Measurements from ENCODE around the gene COMT. TPM values are rescaled to one million over a fixed set of nuclear protein-coding genes. Genes with fewer than 3 reads are reported as not detected.

Gene COMT
- total RNA-seq, 2 experiments from 2014 or later, result 92.8 to 97.1 TPM

DNA sequence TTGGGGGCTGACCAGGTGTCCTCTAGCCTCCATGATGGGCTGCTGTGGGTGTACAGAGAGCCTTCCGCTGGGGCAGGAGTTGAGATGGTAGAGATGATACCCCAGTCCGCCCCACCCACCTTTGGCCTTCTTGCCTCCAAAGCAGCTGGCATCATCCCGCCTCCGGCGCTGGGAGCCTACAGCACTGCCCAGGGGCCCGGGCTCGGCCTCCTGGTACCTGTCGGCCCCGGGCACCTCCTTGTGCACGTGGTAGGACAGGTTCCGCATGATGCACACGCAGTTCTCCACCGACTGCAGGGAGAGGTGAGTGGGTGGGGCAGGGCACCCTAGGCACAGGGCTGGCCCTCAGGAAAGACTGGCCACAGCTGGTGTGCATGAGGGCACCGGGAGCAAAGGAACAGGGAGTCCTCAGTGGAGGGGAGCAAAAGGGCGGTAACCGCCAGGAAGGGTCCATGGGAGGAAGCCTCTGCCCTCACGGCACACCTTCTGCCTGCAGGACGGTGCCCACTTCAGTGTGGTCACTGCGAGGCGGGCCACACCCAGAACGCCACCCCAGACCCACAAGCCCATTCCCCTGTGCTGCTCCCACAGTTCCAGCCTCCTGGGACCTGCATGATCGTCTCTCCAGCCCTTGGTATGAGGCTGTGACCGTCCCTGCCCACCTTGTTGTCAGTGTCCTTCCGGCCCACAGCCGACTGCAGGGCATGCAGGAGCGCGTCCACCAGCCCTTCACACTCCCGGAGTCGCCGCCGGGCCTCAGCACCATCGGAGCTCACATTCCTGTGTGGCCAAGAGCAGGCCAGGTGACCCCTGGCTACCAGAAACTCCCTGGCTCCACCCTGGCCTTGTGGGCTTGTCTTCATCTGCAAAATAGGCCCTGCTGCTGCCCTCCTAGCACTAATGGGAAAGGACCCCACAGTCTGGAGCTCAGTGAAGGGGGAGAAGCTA lies 36.0 kb downstream of the COMT start:
- Mint-ChIP-seq H3K4me3 (no peak overlapping the region), H3K9me3 (ENCODE audit: insufficient read depth) (no peaks in the 10 kb centered on the region), H3K36me3 (ENCODE audit: low read depth) (no peaks in the 10 kb centered on the region), H3K4me1 (ENCODE audit: low read depth) (peaks cover 14% of the 10 kb centered on the region), H3K27me3 (ENCODE audit: low read depth) (no peaks in the 10 kb centered on the region), H3K27ac (no peak overlapping the region)
- DNase-seq (no peak), ATAC-seq (no peak)
- CTCF ChIA-PET, result no interaction called here
- POLR2A ChIA-PET, result no interaction called here

DNA sequence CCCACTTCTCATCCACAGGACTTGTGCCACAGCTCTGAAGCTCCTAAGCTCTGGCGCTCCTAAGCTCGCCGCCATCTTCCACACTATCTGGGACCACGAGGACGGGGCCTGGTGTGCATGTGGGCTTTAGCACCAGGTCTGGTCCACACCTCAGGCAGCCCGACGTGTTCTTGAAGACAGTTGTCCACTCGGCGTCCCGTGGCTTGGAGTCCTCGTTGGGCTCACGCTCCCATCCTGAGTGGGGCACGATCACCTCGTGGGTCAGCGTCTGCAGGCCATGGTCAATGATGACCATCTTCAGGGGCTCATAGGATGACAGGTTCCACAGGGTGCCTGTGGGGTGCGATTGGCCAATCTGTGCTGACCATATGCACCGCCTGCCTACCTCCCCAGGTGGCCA lies 37.2 kb downstream of the COMT start:
- H3K36me3 Mint-ChIP-seq (ENCODE audit: low read depth), result no peaks in the 10 kb centered on the region
- no peaks in the 10 kb centered on the region for H3K9me3 Mint-ChIP-seq (ENCODE audit: insufficient read depth)
- peaks cover 14% of the 10 kb centered on the region for H3K4me1 Mint-ChIP-seq (ENCODE audit: low read depth)
- ATAC-seq (no peak), DNase-seq (no peak)
- CTCF ChIA-PET, result no interaction called here
- no peak overlapping the region for H3K4me3 Mint-ChIP-seq
- H3K27me3 Mint-ChIP-seq (ENCODE audit: low read depth), result no peaks in the 10 kb centered on the region
- POLR2A ChIA-PET, result no interaction called here
- no peak overlapping the region for H3K27ac Mint-ChIP-seq

- POLR2A ChIA-PET, result no interaction called here
- ATAC-seq, result no peak
- no peaks in the 10 kb centered on the region for H3K27me3 Mint-ChIP-seq (ENCODE audit: low read depth)
These were observed 38.3 kb downstream of the COMT start for GRCh38 chr22:19979712-19980493.

DNA sequence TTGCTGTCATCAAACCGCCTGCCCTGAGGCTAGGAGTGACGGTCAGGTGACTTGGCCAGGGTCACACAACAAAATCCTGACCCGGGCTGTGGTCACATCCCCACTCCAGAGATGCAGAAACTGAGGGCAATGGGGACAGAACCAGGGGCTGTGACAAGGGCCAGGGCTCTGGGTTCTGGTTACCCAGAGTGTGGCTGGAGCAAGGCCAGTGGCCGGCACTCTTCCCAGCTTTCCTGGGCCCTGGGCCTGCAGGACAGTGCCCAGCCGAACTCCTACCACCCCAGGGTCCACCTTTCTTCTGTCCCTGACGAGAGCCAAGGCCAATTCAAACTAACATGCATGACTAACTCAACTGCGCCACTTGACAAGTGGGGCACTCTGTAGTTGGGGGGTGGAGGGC lies 39.2 kb downstream of the COMT start:
- Mint-ChIP-seq H3K36me3 (ENCODE audit: low read depth) (no peaks in the 10 kb centered on the region), H3K27ac (no peak overlapping the region), H3K9me3 (ENCODE audit: insufficient read depth) (no peaks in the 10 kb centered on the region), H3K4me1 (ENCODE audit: low read depth) (no peaks in the 10 kb centered on the region), H3K4me3 (no peak overlapping the region), H3K27me3 (ENCODE audit: low read depth) (no peaks in the 10 kb centered on the region)
- no peak for ATAC-seq
- ChIA-PET POLR2A (no interaction called here), CTCF (interaction anchor here (1.6 kb wide), 1 partner anchor 10 kb away, joined by 5 read pairs; no protein-coding TSS in a partner anchor)
- no peak for DNase-seq

More at GRCh38 chr22:19979712-19980493, 38.3 kb downstream of the COMT start:
- no peak for DNase-seq
- CTCF ChIA-PET, result interaction anchor here (1.6 kb wide), 1 partner anchor 9 kb away, joined by 5 read pairs; no protein-coding TSS in a partner anchor
- Mint-ChIP-seq H3K36me3 (ENCODE audit: low read depth) (no peaks in the 10 kb centered on the region), H3K9me3 (ENCODE audit: insufficient read depth) (no peaks in the 10 kb centered on the region), H3K27ac (no peak overlapping the region), H3K4me1 (ENCODE audit: low read depth) (peaks cover 6% of the 10 kb centered on the region), H3K4me3 (no peak overlapping the region)

- H3K4me1 Mint-ChIP-seq (ENCODE audit: low read depth), result peaks cover 1% of the 10 kb centered on the region
- no peaks in the 10 kb centered on the region for H3K9me3 Mint-ChIP-seq (ENCODE audit: insufficient read depth)
- no peaks in the 10 kb centered on the region for H3K36me3 Mint-ChIP-seq (ENCODE audit: low read depth)
- H3K4me3 Mint-ChIP-seq, result no peak overlapping the region
- ATAC-seq, result no peak
- ChIA-PET POLR2A (no interaction called here), CTCF (interaction anchor here (0.7 to 1.6 kb wide), 2 partner anchors 10 to 32 kb away, joined by 3 to 5 read pairs; no protein-coding TSS in a partner anchor)
- H3K27me3 Mint-ChIP-seq (ENCODE audit: low read depth), result no peaks in the 10 kb centered on the region
- H3K27ac Mint-ChIP-seq, result no peak overlapping the region
- no peak for DNase-seq
These were observed 39.8 kb downstream of the COMT start for GRCh38 chr22:19981171-19981960.

DNA sequence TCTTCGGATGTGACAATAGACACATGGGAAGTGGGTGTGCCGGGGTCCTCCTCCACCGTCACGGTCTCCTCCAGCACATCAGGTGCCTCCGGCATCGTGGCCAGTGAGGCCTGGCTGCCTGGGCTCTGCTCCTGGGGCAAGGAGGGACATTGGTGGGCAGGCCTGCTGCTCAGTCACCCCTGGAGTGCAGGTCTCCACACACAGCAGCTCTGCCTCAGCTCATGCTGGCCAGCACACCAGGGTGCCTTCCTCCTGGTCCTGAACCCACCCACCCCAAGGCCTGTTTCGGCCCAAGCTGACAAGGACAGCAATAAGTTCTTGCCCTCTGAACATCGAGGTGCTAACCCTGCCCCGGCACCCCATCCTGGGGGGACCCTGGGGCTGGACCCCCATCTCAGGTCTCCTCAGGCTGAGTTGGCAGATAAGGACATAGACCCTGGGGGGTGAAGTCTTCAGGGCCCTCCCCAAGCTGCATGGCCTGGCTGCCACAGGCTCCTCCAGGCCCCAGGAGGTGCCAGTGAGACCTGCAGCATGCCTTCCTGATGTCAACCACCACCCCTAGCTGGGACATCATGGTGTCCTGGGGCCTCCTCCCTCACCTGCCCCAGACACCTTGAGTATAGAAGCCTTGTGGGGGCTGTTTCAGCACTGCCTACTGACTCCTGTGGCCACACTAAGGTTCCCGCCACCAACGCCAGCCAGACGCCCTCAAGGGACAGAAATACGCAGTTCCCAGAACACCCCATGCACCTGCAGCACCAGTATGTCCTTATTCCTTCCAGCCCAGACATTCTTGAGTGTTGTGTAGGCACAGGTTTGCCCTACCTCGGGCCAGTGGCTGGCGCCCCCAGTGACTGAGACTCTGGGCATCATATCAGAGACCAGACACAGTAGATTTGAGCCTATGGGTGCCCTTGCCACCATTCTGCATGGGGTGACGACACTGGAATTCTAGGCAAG lies 40.7 kb downstream of the COMT start:
- POLR2A ChIA-PET, result no interaction called here
- no peaks in the 10 kb centered on the region for H3K27me3 Mint-ChIP-seq (ENCODE audit: low read depth)

DNA sequence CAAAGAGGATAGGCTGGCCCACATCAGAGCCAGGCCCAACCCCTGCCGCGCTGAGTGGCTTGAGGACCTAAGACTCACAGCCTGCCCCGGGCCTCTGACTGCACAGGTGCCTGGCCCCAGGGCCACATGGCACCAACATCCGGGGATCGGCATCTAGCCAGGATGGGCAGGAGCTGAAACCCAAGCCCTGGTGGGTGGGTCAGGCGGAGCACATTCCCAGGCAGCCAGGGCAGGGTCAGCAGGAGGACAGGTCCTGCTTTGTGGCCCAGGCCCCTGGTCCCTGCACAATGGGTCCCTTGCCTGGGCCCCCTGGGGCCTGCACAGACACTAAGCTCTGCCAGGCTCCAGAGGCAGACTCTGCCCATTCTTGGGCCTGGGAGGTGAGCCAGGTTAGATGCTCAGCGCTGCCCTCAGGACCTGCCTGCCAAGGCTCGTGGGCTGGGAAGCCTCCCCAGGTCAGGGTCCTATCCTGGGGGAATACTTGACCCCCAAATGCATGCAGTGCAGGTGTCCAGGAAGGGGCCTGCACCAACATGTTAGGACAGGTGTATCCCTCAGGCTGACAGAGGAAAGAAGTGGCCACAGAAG lies 41.5 kb downstream of the COMT start:
- no peak for ATAC-seq
- Mint-ChIP-seq H3K9me3 (ENCODE audit: insufficient read depth) (no peaks in the 10 kb centered on the region), H3K36me3 (ENCODE audit: low read depth) (no peaks in the 10 kb centered on the region), H3K4me1 (ENCODE audit: low read depth) (peaks cover 3% of the 10 kb centered on the region), H3K27ac (no peak overlapping the region), H3K4me3 (no peak overlapping the region), H3K27me3 (ENCODE audit: low read depth) (no peaks in the 10 kb centered on the region)
- POLR2A ChIA-PET, result interaction anchor here (1.3 kb wide), 1 partner anchor 30 kb away, joined by 3 read pairs; no protein-coding TSS in a partner anchor
- no peak for DNase-seq
- CTCF ChIA-PET, result interaction anchor here (2.0 kb wide), 1 partner anchor 146 kb away, joined by 7 read pairs; no protein-coding TSS in a partner anchor

More for the DNA sequence above, 40.7 kb downstream of the COMT start:
- ATAC-seq, result no peak
- H3K27ac Mint-ChIP-seq, result no peak overlapping the region
- no peak overlapping the region for H3K4me3 Mint-ChIP-seq
- CTCF ChIA-PET, result interaction anchor here (0.7 kb wide), 1 partner anchor 31 kb away, joined by 3 read pairs; no protein-coding TSS in a partner anchor
- no peaks in the 10 kb centered on the region for H3K36me3 Mint-ChIP-seq (ENCODE audit: low read depth)
- peaks cover 3% of the 10 kb centered on the region for H3K4me1 Mint-ChIP-seq (ENCODE audit: low read depth)
- no peak for DNase-seq
- H3K9me3 Mint-ChIP-seq (ENCODE audit: insufficient read depth), result no peaks in the 10 kb centered on the region

DNA sequence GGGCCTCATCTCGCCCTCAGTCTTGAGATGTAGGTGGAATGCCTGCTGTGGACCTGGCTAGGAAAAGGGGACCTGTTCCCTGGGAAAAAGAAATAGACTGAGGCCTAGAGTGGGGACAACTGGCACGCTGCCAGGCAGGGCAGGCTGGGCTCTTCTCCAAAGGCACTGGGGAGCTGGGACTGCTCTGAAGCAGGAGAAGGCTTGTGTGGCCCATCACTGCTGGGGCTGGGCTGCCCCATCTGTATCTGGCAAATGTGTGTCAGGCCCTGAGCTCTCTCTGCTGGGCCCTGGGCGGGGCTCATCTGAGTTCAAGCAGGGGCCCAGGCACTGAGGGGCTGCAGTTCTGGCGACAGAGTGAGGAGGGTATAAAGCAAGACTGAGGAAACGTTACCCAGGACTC lies 42.2 kb downstream of the COMT start:
- Mint-ChIP-seq H3K36me3 (ENCODE audit: low read depth) (no peaks in the 10 kb centered on the region), H3K9me3 (ENCODE audit: insufficient read depth) (no peaks in the 10 kb centered on the region), H3K4me3 (no peak overlapping the region), H3K27me3 (ENCODE audit: low read depth) (no peaks in the 10 kb centered on the region), H3K4me1 (ENCODE audit: low read depth) (peaks cover 3% of the 10 kb centered on the region), H3K27ac (no peak overlapping the region)
- no peak for DNase-seq
- POLR2A ChIA-PET, result interaction anchor here (0.7 to 1.3 kb wide), 3 partner anchors 11 to 396 kb away, joined by 3 read pairs; no protein-coding TSS in a partner anchor
- CTCF ChIA-PET, result interaction anchor here (2.0 kb wide), 1 partner anchor 146 kb away, joined by 7 read pairs; no protein-coding TSS in a partner anchor
- no peak for ATAC-seq

DNA sequence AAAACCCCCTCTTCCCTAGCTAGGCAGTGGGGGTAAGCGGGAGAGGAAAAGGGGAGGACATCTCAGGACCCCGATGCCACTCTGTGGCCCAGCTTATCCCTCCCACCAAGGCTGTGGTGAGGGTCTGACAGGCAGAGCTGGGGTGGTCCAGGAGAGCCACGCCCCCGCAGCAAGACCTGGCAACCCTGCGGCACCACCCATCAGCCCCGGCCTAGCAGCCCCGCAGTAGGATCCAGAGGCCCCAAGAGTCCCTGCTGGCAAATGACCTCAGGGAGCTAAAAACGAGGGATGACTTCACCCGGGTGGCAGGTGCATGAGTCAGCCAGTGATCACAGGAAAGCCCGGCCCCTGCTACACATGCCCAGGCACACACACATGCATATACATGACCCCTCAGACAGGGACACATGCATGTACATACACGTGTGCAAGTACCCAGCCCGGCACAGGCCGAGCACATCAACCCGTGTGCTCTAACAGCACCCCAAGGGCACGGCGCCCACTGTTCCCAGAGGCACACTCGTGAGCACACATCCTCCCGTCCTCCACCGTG lies 42.7 kb downstream of the COMT start:
- Mint-ChIP-seq H3K36me3 (ENCODE audit: low read depth) (no peaks in the 10 kb centered on the region), H3K9me3 (ENCODE audit: insufficient read depth) (no peaks in the 10 kb centered on the region), H3K4me3 (no peak overlapping the region), H3K27me3 (ENCODE audit: low read depth) (no peaks in the 10 kb centered on the region), H3K27ac (no peak overlapping the region), H3K4me1 (ENCODE audit: low read depth) (peaks cover 3% of the 10 kb centered on the region)
- DNase-seq (no peak), ATAC-seq (no peak)
- ChIA-PET POLR2A (interaction anchor here (0.7 to 1.3 kb wide), 3 partner anchors 10 to 395 kb away, joined by 3 read pairs; no protein-coding TSS in a partner anchor), CTCF (interaction anchor here (2.0 kb wide), 1 partner anchor 145 kb away, joined by 7 read pairs; no protein-coding TSS in a partner anchor)

All from activated CD8-positive, alpha-beta T cell treated with anti-CD3 and anti-CD28 coated beads, Interleukin-2, amount 10 ng/mL, durations not matched to agents 7 days and 5 days (primary cell).